ENCODE measurements around the gene EREG. TPM values are rescaled to one million over a fixed set of nuclear protein-coding genes. Genes with fewer than 3 reads are reported as not detected.

Gene EREG
- total RNA-seq: 10 to 100 TPM in 1 of 4 donors, 1 to 10 TPM in 3; 1.7 to 16.3 (median 7.9) TPM

GRCh38 chr4:74364652-74365491 is at the start of gene EREG:
Gene EREG, plus strand, starts transcription at chr4:74365145. Its CDS starts 164 bp downstream, at chr4:74365309.
- ATAC-seq (ENCODE audit: low FRiP score) (peak; percentile 72), DNase-seq (ENCODE audit: low spot score) (no peak)
- TF ChIP-seq CTCF (IDR thresholded peaks at IDR 0.05): no peak

- no peak for ATAC-seq (ENCODE audit: low FRiP score)
- no peak for TF ChIP-seq CTCF (IDR thresholded peaks at IDR 0.05)
- no peak for DNase-seq (ENCODE audit: low spot score)
Measured at GRCh38 chr4:74315376-74315775, 49.6 kb upstream of the EREG start.

GRCh38 chr4:74316397-74316796 is 48.5 kb upstream of the EREG start:
- TF ChIP-seq CTCF (IDR thresholded peaks at IDR 0.05): no peak
- no peak for DNase-seq (ENCODE audit: low spot score)
- ATAC-seq (ENCODE audit: low FRiP score): no peak

GRCh38 chr4:74317616-74318246 is 47.2 kb upstream of the EREG start:
- ATAC-seq (ENCODE audit: low FRiP score) (no peak), DNase-seq (ENCODE audit: low spot score) (no peak)
- TF ChIP-seq CTCF (IDR thresholded peaks at IDR 0.05): no peak

- ATAC-seq (ENCODE audit: low FRiP score) (no peak), DNase-seq (ENCODE audit: low spot score) (no peak)
- TF ChIP-seq CTCF (IDR thresholded peaks at IDR 0.05): no peak
Measured at GRCh38 chr4:74318276-74318675, 46.7 kb upstream of the EREG start.

- ATAC-seq (ENCODE audit: low FRiP score): no peak
- no peak for TF ChIP-seq CTCF (IDR thresholded peaks at IDR 0.05)
- DNase-seq (ENCODE audit: low spot score): no peak
Measured at GRCh38 chr4:74319470-74319869, 45.5 kb upstream of the EREG start.
